Measurements from ENCODE around the gene THYN1.

Gene THYN1

DNA sequence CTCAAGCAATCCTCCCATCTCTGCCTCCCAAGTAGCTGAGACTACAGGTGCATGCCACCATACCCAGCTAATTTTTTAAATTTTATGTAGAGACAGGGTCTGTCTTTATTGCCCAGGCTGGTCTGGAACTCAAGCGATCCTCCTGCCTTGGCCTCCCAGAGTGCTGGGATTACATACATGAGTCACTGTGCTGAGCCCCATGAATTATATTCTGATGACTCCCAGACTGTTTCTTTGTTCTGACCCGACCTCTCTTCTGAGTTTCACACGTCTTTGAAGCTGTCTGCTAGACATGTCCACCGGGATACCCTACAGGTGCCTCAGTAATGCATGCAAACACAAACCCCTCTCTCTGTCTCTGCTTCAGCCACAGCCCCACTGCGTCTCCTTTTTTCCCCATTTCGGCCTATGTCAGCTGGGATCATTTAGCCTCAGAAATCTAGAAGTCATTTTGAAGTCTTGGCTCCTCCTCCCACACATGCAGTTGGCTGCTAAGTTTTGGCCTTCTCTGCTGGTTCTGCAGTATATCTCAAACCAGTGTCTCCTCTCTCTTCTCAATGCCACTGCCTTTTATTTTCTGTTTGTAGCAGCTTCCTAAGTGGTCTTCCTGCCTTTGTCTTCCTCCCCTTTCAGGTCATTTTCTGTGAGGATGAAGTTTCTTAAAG lies 23.9 kb downstream of the THYN1 start:
- FAIRE-seq (no peak), DNase-seq (ENCODE audit: insufficient read length, low spot score) (no peak)
- TF ChIP-seq SPI1 (IDR thresholded peaks at IDR 0.05; ENCODE audit: low read depth, low read length) (no peak), POU2F2 (IDR thresholded peaks at IDR 0.05; ENCODE audit: low read depth, low read length) (no peak), POLR2AphosphoS5 (IDR thresholded peaks at IDR 0.05; ENCODE audit: low read depth, low read length) (no peak), POLR2A (IDR thresholded peaks at IDR 0.05; ENCODE audit: low read depth, low read length) (no peak), PAX5 (IDR thresholded peaks at IDR 0.05; ENCODE audit: insufficient read depth, low read length, severe bottlenecking) (no peak), TAF1 (IDR thresholded peaks at IDR 0.05; ENCODE audit: low read depth, low read length) (no peak)

DNA sequence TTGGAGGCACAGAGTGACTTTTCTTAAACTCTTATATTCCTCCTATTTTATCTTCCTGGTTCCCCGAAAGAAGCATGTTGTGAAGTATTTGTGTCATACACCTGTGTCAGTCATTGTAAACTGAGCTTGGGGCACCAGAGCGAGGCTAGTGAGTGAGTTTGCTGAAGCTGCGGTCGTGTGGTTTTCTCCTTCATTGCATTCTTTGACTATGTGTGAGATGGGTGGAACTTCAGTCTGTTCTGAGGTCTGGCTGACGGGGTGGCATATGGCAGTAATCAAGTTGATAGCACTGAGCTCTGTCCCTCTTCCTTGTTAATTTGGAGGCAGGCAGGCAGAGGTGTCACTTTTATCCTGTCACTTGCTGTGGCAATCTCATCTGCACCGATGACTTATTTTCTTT lies 24.5 kb downstream of the THYN1 start:
- FAIRE-seq (peak; percentile 90), DNase-seq (ENCODE audit: insufficient read length, low spot score) (peak; percentile 51)
- TF ChIP-seq POLR2A (IDR thresholded peaks at IDR 0.05; ENCODE audit: low read depth, low read length): no peak
- TF ChIP-seq POU2F2 (IDR thresholded peaks at IDR 0.05; ENCODE audit: low read depth, low read length): peak; percentile 83; the same call in 1 of the 2 replicates
- no peak for TF ChIP-seq POLR2AphosphoS5 (IDR thresholded peaks at IDR 0.05; ENCODE audit: low read depth, low read length)
- TF ChIP-seq PAX5 (IDR thresholded peaks at IDR 0.05; ENCODE audit: insufficient read depth, low read length, severe bottlenecking): peak; percentile 83
- TF ChIP-seq TAF1 (IDR thresholded peaks at IDR 0.05; ENCODE audit: low read depth, low read length): no peak
- no peak for TF ChIP-seq SPI1 (IDR thresholded peaks at IDR 0.05; ENCODE audit: low read depth, low read length)

DNA sequence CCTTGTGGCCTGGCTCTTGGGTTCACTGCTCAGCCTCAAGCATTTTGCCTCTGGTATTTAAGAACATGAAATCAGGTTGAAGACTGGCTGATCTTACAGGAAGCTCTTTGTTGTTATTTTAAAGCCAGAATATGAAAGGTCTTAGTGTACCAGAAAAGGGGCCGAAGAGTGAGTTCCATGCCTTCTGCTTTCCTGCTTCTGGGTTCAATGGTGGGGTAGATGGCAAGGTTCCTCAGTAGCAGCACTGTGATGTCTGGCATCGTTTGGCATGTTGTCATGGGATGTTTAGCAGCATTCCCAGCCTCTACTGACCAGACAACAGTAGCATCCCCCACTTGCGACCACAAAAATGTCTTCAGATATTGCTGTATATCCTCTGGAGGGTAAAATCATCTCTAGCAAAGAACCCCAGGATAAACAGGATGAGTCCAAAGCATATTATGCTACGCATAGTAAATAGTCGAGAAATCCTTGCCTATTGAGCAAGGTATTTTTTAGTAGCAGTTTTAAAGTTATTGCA lies 26.3 kb downstream of the THYN1 start:
- DNase-seq (ENCODE audit: insufficient read length, low spot score) (no peak), FAIRE-seq (no peak)
- TF ChIP-seq PAX5 (IDR thresholded peaks at IDR 0.05; ENCODE audit: insufficient read depth, low read length, severe bottlenecking) (no peak), SPI1 (IDR thresholded peaks at IDR 0.05; ENCODE audit: low read depth, low read length) (no peak)

DNA sequence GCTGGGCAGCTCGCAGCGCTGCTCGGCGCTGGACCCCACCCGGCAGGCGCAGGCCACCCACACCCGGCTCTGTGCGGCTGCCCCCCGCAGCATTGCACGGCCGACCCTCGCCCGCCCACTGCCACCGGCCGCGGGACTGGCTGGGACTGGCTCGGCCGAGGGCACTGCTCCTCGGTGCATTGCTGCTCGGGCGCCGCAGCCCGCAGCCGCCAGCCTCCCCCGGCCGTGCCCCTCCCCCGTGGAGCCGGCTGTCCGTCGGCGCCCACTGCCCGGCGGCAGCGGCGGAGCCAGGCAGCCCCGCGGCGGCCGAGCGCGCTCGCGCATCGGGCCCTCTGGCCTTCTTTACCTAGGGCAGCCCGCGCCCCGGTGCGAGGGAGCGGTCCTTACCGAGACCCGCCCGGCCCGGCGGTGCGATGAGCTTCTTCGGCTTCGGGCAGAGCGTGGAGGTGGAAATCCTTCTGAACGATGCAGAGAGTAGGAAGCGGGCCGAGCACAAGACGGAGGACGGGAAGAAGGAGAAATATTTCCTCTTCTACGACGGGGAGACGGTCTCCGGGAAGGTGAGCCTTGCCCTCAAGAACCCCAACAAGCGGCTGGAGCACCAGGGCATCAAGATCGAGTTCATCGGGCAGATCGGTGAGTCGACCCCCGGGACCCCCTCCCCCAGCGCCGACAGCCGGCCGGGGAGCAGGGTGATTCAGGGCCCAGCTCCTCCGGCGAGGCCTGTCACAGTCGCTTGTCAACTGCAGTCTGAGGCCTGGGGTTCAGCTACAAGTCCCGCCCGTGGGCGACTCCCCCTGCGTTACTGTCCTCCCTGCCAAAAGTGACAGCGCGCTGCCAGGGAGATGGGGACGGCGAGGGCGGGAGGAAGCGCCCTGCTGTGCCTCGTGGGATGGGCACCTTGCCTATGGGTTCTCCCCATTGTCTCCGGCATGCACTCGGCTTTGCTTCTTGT lies 28.2 kb downstream of the THYN1 start:
- FAIRE-seq (peak; percentile 61), DNase-seq (ENCODE audit: insufficient read length, low spot score) (no peak)
- TF ChIP-seq POLR2AphosphoS5 (IDR thresholded peaks at IDR 0.05; ENCODE audit: low read depth, low read length) (no peak), TAF1 (IDR thresholded peaks at IDR 0.05; ENCODE audit: low read depth, low read length) (peak; percentile 3; the same call in 1 of the 2 replicates)

DNA sequence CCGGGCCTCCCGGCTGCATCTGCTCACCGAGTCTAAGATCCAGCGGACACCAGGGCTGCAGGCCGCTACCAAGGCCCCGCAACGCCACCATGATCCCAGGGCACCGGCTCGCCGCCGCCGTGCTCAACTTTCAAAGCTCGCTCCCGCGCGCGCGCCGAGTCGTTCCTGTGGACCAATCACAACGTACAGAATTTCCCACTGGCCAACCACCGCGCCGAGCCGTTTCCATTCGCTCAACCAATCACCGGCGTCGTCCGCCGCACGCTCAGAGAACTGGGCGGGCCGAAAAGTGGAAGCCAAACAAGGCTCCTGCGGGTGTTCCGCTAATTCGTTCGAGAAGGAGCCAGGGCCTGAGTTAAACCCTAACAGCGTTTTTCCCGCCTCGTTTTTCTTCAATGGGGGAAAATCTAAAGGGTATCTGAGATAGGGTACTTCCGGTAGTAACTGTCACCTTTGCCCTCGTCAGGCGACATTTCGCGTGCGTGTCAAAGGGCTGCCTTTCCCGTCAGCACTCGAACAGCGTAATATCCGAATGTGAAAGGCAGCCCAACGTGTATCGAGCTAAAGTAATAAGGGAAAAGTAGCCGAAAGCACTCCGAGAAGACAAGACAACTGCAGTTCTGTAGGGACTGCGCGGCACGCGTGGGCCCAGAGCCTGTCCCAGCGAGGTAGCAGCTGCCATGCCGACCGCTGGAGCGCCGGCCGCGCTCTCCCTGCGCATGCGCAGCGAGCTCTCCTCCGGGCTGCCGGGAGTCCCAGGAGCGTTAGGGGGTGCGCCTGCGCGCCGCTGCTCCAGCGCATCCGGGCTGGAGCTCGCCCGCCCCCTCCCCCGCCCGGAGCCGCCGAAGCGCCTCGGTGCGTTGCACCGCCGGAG lies 29.1 kb downstream of the THYN1 start, which contains the start of the genes NCAPD3 and VPS26B:
NCAPD3 (minus strand) TSS at position 132 of the 874 bp plus-strand sequence; CDS start at position 91, 41 bp downstream.
VPS26B (plus strand) TSS at position 836 of the 874 bp plus-strand sequence. CDS start 452 bp downstream, outside the sequence.
- TF ChIP-seq POLR2AphosphoS5 (IDR thresholded peaks at IDR 0.05; ENCODE audit: low read depth, low read length) (peak; percentile 74), SPI1 (IDR thresholded peaks at IDR 0.05; ENCODE audit: low read depth, low read length) (peak; percentile 48; the same call in 1 of the 2 replicates), POU2F2 (IDR thresholded peaks at IDR 0.05; ENCODE audit: low read depth, low read length) (no peak), PAX5 (IDR thresholded peaks at IDR 0.05; ENCODE audit: insufficient read depth, low read length, severe bottlenecking) (peak; percentile 16), POLR2A (IDR thresholded peaks at IDR 0.05; ENCODE audit: low read depth, low read length) (peak; percentile 85), TAF1 (IDR thresholded peaks at IDR 0.05; ENCODE audit: low read depth, low read length) (peak; percentile 49)
- peak; percentile 94 for FAIRE-seq
- peak; percentile 91 for DNase-seq (ENCODE audit: insufficient read length, low spot score)

DNA sequence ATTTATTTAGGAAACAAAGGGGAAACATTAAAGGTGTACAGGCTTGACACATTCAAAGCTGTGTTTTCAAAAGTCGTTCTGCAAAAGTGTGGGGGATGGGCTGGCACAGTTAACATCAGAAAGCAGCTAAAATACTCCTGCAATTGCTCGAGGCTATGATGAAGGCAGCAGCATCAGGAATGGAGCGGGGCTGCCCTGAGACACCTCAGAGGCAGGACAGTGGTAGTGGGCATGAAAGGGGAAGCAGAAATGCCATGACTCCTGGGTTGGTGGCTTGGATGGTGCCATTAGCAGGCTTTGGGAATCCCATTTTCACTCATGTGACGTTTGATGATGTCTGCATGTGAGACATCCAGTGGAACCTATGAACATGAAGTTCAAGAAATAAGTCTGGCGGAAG lies 30.0 kb downstream of the THYN1 start:
- TF ChIP-seq PAX5 (IDR thresholded peaks at IDR 0.05; ENCODE audit: insufficient read depth, low read length, severe bottlenecking) (no peak), TAF1 (IDR thresholded peaks at IDR 0.05; ENCODE audit: low read depth, low read length) (no peak), POLR2A (IDR thresholded peaks at IDR 0.05; ENCODE audit: low read depth, low read length) (no peak), POLR2AphosphoS5 (IDR thresholded peaks at IDR 0.05; ENCODE audit: low read depth, low read length) (no peak), POU2F2 (IDR thresholded peaks at IDR 0.05; ENCODE audit: low read depth, low read length) (no peak), SPI1 (IDR thresholded peaks at IDR 0.05; ENCODE audit: low read depth, low read length) (no peak)

DNA sequence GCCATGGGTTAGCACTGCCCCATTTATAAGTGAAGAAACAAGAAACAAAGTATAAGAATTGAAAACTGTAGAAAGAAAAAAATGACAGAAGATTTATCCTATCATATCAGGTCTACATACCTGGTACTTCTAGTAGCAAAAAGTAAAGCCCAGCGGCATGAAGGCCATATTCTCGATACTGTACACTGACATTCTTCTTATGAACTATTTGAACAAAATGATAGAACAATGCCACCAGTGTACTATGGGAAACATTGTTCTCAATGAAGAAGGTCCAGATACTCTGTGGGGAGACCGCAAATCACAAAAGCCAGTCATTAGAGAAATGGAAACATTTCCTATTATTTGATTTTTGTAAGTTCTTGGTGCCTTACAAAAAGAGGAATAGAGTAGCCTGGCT lies 36.3 kb downstream of the THYN1 start:
- FAIRE-seq (no peak), DNase-seq (ENCODE audit: insufficient read length, low spot score) (no peak)
- no peak for TF ChIP-seq POU2F2 (IDR thresholded peaks at IDR 0.05; ENCODE audit: low read depth, low read length)
- TF ChIP-seq PAX5 (IDR thresholded peaks at IDR 0.05; ENCODE audit: insufficient read depth, low read length, severe bottlenecking): no peak
- no peak for TF ChIP-seq TAF1 (IDR thresholded peaks at IDR 0.05; ENCODE audit: low read depth, low read length)
- no peak for TF ChIP-seq SPI1 (IDR thresholded peaks at IDR 0.05; ENCODE audit: low read depth, low read length)
- no peak for TF ChIP-seq POLR2A (IDR thresholded peaks at IDR 0.05; ENCODE audit: low read depth, low read length)
- no peak for TF ChIP-seq POLR2AphosphoS5 (IDR thresholded peaks at IDR 0.05; ENCODE audit: low read depth, low read length)

More for the DNA sequence above, 30.0 kb downstream of the THYN1 start:
- no peak for FAIRE-seq
- DNase-seq (ENCODE audit: insufficient read length, low spot score): no peak

DNA sequence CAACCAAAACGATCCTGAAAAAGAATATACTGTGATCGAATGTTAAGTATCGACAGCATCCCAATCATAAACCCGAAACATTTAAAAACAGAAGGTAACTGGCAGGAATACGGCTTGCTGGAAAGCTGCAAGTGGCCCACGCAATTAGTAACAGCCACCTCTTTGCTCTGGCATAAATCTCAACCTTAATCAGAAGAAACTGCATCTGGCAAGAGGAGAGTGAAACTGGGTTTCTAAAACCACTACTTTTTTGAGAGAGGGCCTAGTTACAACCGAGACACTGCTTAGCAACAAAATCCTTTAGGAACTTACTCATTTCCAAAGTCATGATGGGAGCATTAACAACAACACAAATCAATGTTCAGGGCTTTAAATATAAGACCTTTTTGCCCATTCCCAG lies 37.3 kb downstream of the THYN1 start:
- FAIRE-seq: no peak
- DNase-seq (ENCODE audit: insufficient read length, low spot score): no peak

More for the DNA sequence above, 37.3 kb downstream of the THYN1 start:
- no peak for TF ChIP-seq POLR2AphosphoS5 (IDR thresholded peaks at IDR 0.05; ENCODE audit: low read depth, low read length)
- TF ChIP-seq PAX5 (IDR thresholded peaks at IDR 0.05; ENCODE audit: insufficient read depth, low read length, severe bottlenecking): no peak
- no peak for TF ChIP-seq POLR2A (IDR thresholded peaks at IDR 0.05; ENCODE audit: low read depth, low read length)
- no peak for TF ChIP-seq TAF1 (IDR thresholded peaks at IDR 0.05; ENCODE audit: low read depth, low read length)
- no peak for TF ChIP-seq SPI1 (IDR thresholded peaks at IDR 0.05; ENCODE audit: low read depth, low read length)
- no peak for TF ChIP-seq POU2F2 (IDR thresholded peaks at IDR 0.05; ENCODE audit: low read depth, low read length)

Data from GM12891 (cell line).